Astrocyte (in vitro differentiated cells and primary cell): ENCODE results near the gene TMEM232.

Experiments used
- EZH2 ChIP-seq: IDR thresholded peaks from 2 replicates; pipeline ENCODE4 v1.6.1; 2012; ENCODE audit warnings: mild to moderate bottlenecking, low read length, inconsistent platforms; ENCODE audit not compliant: insufficient read depth
- TF ChIP-seq, protein P1 (sequence below): IDR thresholded peaks from 2 replicates; pipeline ENCODE4 v1.5.1; 2011; ENCODE audit warnings: low read depth, mild to moderate bottlenecking, inconsistent platforms, low read length, moderate library complexity; ENCODE audit not compliant: insufficient read depth

- TF ChIP-seq, protein P1, sequence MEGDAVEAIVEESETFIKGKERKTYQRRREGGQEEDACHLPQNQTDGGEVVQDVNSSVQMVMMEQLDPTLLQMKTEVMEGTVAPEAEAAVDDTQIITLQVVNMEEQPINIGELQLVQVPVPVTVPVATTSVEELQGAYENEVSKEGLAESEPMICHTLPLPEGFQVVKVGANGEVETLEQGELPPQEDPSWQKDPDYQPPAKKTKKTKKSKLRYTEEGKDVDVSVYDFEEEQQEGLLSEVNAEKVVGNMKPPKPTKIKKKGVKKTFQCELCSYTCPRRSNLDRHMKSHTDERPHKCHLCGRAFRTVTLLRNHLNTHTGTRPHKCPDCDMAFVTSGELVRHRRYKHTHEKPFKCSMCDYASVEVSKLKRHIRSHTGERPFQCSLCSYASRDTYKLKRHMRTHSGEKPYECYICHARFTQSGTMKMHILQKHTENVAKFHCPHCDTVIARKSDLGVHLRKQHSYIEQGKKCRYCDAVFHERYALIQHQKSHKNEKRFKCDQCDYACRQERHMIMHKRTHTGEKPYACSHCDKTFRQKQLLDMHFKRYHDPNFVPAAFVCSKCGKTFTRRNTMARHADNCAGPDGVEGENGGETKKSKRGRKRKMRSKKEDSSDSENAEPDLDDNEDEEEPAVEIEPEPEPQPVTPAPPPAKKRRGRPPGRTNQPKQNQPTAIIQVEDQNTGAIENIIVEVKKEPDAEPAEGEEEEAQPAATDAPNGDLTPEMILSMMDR, result no peak
- no peak for TF ChIP-seq EZH2
These were observed 26.5 kb upstream of the TMEM232 start for GRCh38 chr5:110752953-110753352.
